Epithelial cell of proximal tubule (primary cell): ENCODE results near the gene PODN. TPM values are rescaled to one million over a fixed set of nuclear protein-coding genes. Genes with fewer than 3 reads are reported as not detected.

Experiments used
- DNase-seq: peaks from one replicate; pipeline ENCODE4 v3.0.0-alpha.2; 2011; ENCODE audit warnings: low read depth
- H3K4me3 ChIP-seq: 2 replicates; pipeline ENCODE4 v1.5.1; 2011; ENCODE audit warnings: low read depth, mild to moderate bottlenecking, low read length
- CTCF ChIP-seq: conservative IDR thresholded peaks from 2 replicates; pipeline ENCODE4 v1.5.1; 2012; ENCODE audit warnings: low read depth, mild to moderate bottlenecking, low read length
- total RNA-seq: library from RNA; depleted of rRNA; stranded (reverse); fragments of >200 nt; gene quantifications from 2 replicates; pipeline ENCODE4 v1.2.3, GENCODE V29; 2015

Gene PODN
- total RNA-seq, 1 donor from 2014 or later = 0.06 TPM

GRCh38 chr1:53063744-53064515, 1.9 kb downstream of the PODN start:
- no peak overlapping the region for H3K4me3 ChIP-seq
- no peak for DNase-seq
- TF ChIP-seq CTCF = no peak

GRCh38 chr1:53065391-53065790, 3.4 kb downstream of the PODN start:
- DNase-seq = no peak
- TF ChIP-seq CTCF = no peak
- no peak overlapping the region for H3K4me3 ChIP-seq

- no peak for DNase-seq
- no peak overlapping the region for H3K4me3 ChIP-seq
- TF ChIP-seq CTCF = no peak
Measured at GRCh38 chr1:53066488-53066887, 4.5 kb downstream of the PODN start.

- no peak for TF ChIP-seq CTCF
- no peak for DNase-seq
- H3K4me3 ChIP-seq = no peak overlapping the region
Measured at GRCh38 chr1:53066891-53067738, 5.1 kb downstream of the PODN start.

GRCh38 chr1:53067886-53068285, 5.9 kb downstream of the PODN start:
- H3K4me3 ChIP-seq = no peak overlapping the region
- DNase-seq = no peak
- no peak for TF ChIP-seq CTCF

- no peak for TF ChIP-seq CTCF
- no peak for DNase-seq
- H3K4me3 ChIP-seq = no peak overlapping the region
Measured at GRCh38 chr1:53068314-53069099, 6.5 kb downstream of the PODN start.
